ENCODE measurements around the gene ABCC8.
"Not testable (repeated sequence)": the region's sequence is repeated elsewhere in the genome, so short reads cannot be mapped to it uniquely, and the experiment has no call there.

Gene ABCC8

DNA sequence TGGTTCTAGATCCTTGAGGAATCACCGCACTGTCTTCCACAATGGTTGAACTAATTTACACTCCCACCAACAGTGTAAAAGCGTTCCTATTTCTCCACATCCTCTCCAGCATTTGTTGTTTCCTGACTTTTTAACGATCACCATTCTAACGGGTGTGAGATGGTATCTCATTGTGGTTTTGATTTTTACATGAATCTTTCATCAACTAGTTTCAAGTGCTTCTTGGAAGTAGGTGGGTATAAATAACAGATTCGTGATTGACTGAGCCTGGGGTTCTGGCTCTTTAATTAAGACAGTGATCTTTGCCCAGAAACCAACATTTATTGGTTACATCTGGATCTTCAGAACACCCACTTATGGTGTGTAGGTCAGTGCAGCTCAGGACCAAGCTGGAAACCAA lies 50.4 kb downstream of the ABCC8 start:
- not testable (repeated sequence) for DNase-seq

DNA sequence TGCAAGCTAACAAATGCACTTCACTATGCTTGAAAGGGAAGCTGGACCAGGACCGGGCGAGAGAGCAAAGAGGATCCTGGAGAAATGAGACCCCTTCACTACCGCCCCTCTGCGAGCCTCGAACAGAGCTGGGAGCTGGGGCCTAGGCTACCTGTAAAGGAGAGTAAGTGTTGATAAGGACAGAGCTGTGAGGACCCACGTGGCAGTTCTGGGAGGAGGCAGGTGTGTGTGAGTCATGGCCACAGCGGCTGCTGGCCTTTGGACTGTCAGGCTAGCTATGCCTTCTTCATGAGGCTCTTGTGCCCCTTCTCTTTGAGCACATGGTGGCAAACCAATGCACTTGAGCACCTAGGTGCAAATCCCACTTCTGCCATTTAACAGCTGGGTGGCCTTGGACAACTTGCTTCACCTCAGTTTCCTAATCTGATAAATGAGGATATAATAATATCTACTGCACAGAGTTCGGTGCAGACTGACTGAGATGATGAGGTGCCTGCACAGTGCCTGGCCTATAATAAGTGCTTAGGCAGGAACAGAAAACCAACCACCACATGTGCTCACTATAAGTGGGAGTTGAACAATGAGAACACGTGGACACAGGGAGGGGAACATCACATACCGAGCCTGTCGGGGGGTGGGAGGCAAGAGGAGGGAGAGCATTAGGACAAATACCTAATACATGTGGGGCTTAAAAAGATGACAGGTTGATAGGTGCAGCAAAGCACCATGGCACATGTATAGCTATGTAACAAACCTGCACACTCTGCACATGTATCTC lies 52.9 kb downstream of the ABCC8 start:
- no peak for DNase-seq

DNA sequence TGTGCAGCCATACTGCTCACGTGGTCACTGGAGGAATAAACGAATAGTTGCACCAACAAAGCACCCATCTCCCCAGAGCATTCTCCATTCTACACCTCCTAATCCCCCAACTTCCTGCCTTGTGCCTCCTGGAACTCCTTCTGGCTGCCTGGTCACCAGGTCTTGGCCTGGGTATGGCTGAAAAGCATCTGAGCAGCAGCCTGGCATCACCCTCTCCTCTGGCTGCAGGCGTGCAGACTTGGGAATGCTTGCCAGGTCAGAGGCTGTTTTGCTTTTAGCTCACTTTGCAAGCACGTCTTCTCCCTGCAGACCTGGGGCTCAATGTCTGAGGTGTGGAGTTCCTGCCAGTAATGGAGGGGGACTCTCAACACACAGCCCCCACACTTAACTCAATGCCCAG lies 54.9 kb downstream of the ABCC8 start:
- DNase-seq: no peak

DNA sequence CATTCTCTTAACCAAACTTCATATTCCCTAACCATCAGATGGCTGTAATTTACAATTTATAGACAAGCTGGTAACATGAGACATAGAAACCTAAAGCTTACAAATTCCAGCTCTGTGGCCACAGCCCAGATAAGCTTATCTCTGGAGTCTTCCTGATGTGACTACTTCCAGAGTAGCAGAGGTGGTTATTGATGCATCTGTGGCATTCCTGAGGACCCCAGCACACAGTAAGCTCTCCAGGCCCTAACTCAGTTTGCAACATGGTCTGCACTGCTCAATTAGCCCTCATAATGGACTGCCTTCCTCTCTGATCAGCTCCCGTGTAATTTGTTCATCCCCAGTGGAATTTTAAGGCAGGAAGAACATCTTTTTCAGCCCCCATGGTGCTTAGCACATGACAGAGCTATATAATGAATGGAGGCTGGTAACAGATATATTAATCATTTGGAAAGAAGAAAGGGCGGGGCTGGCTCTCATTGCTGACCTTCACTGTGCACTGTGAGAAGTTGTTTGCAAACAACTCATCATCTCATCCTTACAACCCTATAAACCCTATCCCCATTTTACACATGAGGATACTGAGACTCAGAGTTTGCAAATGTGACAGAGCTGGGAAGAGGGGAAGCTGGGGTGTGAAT lies 58.1 kb downstream of the ABCC8 start:
- DNase-seq: no peak

DNA sequence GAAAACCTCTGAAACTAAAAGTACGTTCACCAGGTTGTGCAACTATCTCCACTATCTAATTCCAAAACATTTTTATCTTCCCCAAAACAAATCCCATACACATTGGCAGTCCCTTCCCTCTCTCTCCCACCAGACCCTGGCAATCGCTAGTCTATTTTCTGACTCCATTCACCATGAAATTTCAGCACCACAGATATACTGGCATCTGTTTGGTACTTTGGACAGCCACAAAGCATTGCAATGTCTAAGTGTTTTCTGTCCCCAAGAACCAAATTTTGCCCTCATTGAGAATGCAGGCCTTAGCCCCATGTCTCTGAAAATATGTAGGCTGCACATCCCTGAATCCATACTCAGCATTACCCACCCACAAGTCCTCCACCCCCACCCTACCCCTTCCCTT lies 60.2 kb downstream of the ABCC8 start:
- no peak for DNase-seq

DNA sequence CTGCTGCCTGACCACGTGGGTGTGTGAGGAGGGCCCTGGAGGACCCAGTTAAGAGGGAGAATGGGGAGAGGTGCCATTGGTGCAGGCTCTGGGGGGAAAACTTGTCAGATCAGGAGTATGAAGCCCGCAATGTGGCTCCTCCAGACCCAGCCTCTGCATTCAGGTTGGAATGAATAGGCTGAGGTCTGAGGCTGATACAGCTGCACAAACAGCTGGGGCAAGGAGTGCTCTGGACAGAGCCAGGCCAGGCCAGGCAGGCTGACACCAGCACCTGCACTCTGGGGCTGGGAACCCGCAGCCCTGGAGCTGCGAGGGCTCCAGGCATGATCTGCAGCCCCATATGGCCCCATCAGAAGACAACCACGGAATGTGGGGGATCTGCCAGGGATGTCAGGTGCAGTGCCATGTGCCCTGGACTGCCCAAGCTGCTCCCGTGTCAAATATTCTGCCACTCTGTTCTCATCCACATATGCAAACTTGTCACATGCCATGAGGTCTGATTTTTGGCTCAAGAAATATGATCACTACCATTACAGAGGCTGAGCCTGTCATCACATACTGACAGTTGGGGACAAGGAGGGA lies 61.0 kb downstream of the ABCC8 start:
- no peak for DNase-seq

DNA sequence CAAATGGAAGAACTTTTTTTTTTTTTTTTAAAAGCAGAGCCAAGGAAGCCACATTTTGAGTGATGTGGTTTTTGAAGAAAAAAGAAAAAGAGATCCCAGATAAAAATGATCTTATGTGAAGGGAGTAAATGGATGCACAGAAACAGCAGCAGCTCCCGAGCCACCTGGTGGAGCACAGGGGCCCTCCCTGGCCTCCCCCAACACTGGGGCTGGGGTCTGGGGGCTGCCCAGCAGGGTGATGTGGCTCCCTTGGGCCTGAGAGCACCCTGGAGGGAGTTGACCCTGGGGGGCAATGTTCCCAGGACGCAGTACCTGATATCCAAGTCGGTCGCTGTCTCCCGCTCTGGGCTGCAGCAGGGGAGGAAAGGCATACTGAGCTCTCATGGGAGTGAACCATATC lies 61.7 kb downstream of the ABCC8 start:
- DNase-seq: no peak

DNA sequence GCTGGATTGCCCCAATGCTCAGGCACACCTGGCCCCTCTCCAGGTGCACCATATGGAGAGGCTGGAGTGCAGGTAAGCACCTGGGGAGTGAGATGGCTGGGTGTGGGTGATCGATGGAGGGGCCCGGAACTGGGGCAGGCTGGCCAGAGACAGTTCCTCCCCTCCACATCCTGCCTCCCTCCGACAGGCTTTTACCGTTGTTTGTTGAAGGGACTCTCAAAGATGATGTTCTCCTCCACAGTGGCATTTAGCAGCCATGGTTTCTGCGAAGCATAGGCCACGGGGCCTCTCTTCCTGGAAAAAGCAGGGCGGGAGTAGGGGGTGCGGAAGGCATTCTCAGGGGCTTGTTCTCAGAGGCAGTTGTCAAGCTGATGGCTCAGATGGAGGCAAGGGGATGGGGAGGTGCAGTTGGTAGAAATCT lies 62.3 kb downstream of the ABCC8 start:
- no peak for DNase-seq

DNA sequence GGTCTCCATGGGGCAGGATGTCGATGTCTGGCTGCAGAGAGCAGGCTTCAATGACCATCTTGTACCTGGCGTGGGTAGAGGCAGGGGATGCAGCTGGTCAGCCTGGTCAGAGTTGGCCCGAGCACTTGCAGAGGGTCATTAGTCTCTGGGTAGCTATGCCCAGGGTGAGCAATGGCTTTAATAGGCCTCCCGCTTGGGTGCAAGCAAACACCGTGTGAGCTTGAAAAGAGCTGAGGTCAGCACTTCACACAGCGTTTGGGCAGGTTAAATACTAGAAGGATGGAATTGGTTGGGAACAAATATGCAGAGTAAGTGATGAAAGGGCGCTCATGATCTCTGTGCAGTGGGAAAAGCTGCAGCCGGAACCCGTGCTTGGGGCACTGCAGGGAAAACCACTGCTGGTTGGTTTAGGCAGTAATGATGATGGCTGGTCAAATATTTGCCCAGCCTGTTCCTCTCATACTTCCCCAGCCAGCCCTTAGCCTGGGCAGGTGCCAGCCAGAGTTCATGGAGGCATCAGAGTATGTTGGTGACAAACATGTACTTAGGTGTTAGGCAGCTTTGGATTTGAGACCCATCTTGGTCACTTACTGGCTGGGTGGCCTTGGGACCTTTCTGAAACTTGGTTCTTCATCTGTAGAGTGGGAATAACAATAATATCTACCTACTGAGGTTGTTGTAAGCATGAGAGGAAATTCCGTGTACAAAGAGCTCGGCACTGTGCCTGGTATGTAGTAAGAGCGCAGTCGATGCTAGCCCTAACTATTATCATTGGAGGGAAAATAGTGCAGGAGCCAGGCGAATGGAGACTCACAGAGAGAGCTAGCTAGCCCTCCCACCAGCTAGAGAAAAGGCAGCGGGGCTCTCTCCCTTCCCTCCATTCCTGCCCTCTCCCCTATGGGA lies 63.0 kb downstream of the ABCC8 start:
- no peak for DNase-seq

DNA sequence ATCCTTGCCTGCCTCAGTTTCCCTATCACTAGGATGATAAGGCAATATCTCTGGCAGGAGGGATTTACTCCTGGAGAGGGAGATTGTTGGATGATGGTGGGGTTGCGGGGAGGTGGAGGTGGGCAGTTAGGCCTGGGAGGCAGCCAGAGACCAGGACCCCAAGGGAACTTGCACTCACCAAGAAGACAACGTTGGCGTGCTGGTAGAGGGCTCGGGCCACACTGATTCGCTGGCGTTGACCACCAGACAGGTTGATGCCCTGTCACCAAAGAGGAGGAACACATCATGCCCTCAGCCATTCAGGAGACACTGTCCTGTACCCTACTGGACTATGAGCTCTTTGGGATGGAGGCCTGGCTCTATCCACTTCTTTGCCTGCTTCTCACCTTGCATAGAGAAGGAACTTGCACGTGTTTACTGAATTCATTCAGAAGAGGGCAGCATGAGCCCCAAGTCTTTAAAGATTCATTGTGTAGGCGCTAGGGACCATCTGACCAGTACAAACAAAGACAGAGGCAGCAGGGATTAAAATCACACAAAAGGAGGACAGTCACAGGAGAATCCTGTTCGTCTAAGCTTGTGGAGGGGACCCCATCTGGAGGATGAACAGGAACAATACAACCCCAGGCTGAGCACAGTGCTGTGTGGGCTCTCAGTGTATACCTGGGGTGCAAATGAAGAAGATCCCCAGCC lies 64.0 kb downstream of the ABCC8 start:
- DNase-seq: no peak

DNA sequence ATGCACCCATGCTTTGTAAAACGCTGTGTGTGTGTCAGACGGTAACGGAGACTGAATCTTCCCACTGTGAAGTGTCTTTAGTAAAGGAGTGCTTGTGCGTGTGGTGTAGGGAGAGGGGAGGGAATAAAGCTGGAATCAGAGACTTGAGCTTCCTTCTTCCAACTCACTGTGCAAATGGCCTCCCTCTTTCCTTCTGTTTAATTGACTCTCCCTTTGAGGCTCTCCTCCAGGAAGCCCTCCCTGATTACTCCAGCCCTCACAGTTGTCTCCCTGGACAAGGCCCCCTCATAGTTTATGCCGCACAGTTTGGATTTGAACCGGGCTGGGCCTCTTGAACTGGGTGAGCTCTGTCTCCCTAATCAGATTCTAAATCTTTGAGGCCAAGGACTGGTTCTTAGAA lies 65.2 kb downstream of the ABCC8 start:
- DNase-seq: no peak

DNA sequence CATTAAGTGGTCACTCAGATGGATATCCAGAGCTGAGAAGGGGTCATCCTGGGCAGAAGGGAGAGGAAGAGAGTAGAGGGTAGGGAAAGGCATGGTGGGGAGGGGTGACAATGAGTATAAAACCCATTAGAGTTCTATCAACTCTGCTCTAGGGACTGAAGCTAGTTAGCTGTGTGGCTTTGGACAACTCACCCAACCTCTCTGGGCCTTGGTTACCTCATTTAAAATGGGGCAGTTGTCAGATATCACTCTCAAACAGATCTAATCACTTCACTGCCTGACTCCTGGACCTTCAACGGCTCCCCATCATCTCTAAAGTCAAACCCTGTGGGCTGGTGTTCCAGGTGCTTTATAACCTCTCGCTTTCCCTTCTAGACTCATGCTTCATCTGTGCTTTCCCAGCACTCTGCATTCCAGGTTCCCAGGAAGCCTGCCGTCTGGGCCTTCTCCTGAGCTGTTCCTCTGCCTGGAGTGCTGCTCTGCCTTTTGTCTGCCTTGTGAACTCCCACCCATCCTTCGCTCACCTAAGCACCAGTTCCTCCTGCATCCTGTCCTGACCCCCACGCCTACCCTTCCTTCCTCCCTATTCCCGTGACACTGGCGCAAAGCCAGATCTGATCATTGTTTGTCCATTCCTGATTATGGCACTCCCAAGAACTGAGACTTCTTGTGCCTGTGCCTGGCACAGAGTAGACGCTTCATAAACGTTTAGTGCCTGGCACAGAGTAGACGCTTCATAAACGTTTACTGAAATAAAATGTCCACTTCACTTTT lies 65.9 kb downstream of the ABCC8 start:
- DNase-seq: no peak

DNA sequence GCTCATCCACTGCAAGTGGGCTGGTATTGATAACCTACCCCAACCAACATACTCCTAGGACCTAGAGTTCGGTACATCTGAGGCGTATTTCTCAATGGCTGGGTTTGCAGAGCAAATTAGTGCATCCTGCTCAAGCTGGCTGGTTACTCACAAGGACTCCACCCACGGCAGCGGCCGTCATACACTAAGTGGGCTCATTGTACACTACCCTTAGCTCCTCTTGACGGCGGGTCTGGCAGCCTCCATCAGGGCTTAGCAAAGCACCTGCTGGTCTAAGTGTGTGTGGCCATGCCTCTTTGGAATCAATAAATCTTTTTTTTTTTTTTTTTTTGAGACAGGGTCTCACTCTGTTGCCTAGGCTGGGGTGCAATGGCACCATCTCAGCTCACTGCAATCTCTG lies 68.0 kb downstream of the ABCC8 start:
- no peak for DNase-seq

DNA sequence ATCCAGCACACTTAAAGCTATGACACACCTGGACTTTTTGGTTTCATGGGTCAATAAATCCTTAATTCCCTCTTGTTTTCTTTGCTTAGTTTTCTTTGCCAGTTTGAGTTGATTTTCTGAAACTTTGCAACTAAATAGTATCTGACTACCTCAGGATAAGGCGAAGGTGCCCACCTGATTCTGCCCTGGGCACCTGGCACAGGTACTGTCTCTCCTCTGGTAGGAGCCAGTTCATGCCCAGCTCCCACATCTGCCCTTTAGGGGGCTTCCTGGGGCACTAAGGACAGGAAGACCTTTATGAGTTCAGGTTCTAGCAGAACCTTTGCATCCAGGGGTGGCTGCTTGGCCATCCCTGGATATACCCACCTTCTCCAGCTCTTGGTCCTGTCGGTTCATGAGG lies 68.6 kb downstream of the ABCC8 start:
- no peak for DNase-seq

DNA sequence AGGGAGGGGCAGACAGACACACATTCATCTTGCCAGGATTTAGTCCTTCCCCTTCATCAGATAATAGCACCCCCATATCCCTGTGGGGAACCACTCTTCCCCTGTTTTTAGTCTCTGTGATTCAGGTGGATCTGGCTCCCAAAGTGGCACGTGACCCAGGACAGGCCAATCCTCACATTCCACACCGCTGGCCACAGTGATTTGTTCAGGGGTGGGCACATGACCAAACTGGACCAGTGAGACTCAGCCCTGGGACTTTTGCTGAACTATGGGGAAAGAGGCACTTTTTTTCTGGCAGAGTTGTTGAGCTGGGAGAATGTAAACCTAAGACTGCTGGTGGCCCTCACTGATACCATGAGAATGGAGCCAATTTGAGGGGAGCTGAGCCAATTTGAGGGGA lies 69.1 kb downstream of the ABCC8 start:
- no peak for DNase-seq

DNA sequence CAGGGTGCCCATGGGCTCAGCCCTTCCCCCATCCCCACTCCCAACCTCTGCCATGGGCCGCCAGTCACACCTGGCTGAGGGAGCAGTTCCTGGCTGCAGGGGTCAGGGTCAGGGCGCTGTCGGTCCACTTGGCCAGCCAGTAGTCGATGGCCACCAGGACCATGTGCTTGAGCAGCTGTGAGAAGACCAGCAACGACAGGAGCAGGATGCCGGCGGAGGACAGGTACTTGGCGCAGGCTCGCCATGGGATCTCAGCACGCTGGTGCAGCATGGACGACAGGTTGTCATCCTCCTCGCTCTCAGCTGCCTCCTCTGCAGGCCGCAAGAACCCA lies 69.9 kb downstream of the ABCC8 start:
- DNase-seq: no peak

DNA sequence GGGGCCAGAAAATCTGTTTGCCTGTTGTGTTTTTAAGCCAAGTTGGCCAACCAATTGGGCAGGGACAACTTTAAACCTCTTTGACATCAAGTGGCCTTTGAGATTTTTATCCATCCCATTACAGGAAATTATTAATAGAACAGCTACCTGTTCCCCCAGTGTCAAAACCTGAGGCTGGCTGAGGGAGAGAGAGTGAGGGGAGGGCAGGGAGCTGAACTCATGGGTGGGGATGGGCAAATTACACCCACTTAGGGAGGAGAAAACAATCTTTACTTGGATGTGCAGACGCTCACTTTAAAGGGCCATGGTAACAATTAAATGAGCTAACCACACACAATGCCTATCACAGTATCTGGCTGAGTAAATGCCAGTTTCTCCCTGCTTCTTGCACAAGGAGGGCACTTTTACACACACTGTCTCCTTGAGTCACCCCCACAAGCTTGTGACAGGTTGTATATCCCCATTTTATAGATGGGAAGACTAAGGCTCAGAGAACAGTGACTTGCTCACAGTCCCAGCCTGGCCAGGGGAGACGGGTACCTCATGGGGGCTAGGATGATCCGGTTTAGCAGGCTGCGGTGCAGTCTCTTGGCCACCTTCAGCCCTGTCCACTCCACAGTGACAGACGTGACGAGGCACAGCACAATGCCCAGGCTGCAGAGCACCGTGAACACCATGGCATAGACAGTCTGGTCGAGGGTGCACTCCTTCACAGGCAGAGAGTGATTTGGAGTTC lies 70.4 kb downstream of the ABCC8 start:
- no peak for DNase-seq

DNA sequence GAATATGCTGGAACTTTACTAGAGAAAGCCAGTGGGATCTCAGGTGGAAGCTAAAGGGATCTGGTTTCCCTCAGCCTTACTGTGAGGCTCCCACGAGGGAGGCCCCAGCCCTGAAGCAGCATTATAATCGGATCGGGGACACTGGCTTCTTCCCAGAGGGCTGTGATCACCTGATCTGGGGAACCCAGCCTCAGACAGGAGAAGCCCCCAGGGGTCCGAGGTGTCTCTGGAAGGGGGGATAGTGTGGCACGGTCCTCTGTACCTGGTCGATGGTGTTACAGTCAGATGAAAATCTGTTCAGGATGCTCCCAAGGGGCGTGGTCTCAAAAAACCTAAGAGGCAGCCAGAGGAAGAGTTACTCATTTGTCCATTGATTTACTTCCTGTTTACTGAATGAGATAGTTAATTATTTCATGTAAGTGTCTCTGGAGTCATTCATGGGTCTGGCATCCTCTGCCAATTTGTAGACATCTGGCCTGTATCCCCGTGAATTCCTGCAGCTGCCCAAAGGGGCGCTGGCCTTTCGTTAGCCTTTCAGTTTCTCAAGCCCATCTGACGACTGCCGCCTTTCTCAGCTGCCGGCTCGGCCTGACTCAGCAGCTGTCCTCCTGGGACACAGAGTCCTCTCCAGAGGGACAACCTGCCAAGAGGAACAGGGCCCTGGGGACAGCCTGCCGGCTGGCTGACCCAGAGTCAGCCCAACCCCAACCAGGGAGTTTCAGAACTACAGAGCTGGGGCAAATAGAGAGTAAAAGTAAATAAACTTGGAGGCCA lies 71.2 kb downstream of the ABCC8 start:
- peak; percentile 9 for DNase-seq

DNA sequence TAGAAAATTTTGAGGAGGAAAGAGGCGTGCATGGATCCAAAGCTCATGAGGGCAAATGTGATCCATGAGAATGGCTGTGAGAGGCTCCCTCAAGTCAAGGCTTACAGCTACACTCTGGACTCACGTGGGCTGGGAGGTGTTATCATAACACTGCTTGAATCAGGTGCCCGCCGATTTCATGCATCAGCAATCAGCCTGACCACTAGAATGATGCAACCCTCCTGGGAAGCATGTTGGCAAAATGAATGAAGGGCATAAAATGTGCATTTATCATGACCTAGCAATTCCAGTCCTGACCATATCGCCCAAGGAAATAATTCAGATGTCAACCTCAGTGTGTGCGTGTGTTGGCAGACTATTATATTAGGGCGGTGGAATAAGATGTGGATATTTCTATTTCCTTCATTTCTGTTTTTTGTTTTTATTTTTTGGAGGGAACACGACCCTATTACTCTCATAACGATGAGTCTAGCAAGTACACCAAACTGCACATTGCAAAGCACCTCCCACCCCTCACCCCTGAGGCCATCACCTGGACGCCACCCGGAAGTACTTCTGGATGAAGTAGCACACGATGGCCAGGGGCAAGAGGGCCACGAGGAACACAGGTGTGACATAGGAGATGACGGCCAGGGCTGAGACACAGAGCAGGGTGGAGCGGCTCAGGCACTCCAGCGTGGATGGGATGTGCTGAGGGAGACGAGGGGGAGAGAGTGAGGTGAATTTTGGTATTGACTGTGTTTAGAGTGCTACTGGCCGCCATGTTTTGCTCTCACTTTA lies 72.5 kb downstream of the ABCC8 start:
- DNase-seq: no peak
